Gastrocnemius medialis (tissue), 4 donors: ENCODE results near the gene FAM118B.

Source experiments
- POLR2A ChIP-seq, 2 donors: fragments of 450-650 bp; IDR thresholded peaks; one replicate each; pipeline ENCODE4 v1.6.1; 2017; ENCODE audit warnings: antibody characterized with exemption in 2 of 2, mild to moderate bottlenecking in 2 of 2, moderate library complexity in 2 of 2
- TF ChIP-seq, protein P1 (sequence below), 5 experiments: fragments of 450-650 bp in 3 of 5; fragments of 200-600 bp in 2 of 5; sonication (generic) in 2 of 5; IDR thresholded peaks in 4 of 5; conservative IDR thresholded peaks in 1 of 5; 1 replicate in 4 of 5; 2 replicates in 1 of 5; pipeline ENCODE4 v1.5.1; 2016 to 2019; ENCODE audit warnings: antibody characterized with exemption in 5 of 5, mild to moderate bottlenecking in 3 of 5, moderate library complexity in 3 of 5

DNA sequence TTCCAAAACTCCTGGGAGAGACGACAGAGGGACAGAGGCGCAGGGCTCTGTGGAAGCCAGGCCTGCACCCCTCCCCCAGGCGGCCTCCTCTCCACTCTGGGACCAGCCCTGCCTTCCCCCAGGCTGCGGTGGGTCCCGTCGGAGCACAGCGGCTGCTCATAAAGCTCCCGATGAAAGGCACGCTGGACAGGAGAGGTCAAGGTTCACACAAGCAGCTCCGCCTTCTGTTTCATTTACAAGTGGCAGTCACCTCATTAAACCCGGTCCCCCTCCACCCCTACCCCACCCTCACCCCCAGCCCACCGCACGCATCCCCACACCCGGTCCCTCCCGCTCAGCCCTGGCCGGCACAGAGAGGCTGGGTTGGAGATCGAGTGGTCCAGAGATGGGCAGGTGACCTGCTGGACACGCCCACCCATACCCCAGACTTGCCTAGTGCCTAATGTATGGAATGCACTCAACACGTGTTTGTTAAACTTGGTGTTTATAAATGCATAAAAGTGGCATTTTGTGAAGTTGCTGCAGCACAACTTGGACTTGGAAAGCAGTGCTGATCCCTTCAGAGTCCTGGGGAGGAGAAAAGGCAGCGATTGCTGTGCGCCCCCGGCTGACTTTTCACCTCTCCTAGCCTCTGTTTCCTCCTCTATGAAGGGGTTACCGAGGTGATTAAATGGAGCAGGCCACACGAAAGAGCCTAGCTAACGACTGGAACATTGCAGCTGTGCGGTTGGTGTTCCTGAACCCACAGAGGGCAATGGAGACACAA, 26.1 kb upstream of the FAM118B start:
- TF ChIP-seq, protein P1, sequence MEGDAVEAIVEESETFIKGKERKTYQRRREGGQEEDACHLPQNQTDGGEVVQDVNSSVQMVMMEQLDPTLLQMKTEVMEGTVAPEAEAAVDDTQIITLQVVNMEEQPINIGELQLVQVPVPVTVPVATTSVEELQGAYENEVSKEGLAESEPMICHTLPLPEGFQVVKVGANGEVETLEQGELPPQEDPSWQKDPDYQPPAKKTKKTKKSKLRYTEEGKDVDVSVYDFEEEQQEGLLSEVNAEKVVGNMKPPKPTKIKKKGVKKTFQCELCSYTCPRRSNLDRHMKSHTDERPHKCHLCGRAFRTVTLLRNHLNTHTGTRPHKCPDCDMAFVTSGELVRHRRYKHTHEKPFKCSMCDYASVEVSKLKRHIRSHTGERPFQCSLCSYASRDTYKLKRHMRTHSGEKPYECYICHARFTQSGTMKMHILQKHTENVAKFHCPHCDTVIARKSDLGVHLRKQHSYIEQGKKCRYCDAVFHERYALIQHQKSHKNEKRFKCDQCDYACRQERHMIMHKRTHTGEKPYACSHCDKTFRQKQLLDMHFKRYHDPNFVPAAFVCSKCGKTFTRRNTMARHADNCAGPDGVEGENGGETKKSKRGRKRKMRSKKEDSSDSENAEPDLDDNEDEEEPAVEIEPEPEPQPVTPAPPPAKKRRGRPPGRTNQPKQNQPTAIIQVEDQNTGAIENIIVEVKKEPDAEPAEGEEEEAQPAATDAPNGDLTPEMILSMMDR (IDR thresholded peaks at IDR 0.05 in 4 of 5, conservative IDR thresholded peaks at IDR 0.05 in 1 of 5): no peak
- no peak for TF ChIP-seq POLR2A (IDR thresholded peaks at IDR 0.05)
